GM21526 (cell line): ENCODE data around the gene PLXNB3.

ENCODE experiments used
- ATAC-seq: cut with Tn5 transposase; IDR thresholded peaks from one replicate; pipeline ENCODE4 v1.9.1; 2021; ENCODE audit warnings: moderate library complexity; ENCODE audit not compliant: unreplicated experiment, low FRiP score

The PLXNB3 gene

GRCh38 chrX:153772316-153773217 is 8.5 kb downstream of the PLXNB3 start:
- no peak for ATAC-seq

DNA sequence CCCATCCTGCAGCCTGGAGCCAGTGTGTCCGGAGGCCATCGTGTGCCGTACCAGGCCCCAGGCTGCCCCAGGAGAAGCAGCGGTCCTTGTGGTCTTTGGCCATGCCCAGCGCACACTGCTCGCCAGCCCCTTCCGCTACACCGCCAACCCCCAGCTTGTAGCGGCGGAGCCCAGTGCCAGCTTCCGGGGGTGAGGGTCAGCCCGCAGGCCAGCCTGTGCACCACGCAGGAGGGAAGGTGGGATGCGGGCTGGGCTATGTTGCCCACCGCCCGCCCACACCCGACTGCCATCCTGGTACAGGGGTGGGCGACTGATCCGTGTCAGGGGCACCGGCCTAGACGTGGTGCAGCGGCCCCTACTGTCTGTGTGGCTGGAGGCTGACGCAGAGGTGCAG is 9.2 kb downstream of the PLXNB3 start:
- ATAC-seq, result no peak

GRCh38 chrX:153773741-153774575 is 9.9 kb downstream of the PLXNB3 start:
- ATAC-seq, result no peak

GRCh38 chrX:153774576-153775292 is 10.7 kb downstream of the PLXNB3 start:
- no peak for ATAC-seq

DNA sequence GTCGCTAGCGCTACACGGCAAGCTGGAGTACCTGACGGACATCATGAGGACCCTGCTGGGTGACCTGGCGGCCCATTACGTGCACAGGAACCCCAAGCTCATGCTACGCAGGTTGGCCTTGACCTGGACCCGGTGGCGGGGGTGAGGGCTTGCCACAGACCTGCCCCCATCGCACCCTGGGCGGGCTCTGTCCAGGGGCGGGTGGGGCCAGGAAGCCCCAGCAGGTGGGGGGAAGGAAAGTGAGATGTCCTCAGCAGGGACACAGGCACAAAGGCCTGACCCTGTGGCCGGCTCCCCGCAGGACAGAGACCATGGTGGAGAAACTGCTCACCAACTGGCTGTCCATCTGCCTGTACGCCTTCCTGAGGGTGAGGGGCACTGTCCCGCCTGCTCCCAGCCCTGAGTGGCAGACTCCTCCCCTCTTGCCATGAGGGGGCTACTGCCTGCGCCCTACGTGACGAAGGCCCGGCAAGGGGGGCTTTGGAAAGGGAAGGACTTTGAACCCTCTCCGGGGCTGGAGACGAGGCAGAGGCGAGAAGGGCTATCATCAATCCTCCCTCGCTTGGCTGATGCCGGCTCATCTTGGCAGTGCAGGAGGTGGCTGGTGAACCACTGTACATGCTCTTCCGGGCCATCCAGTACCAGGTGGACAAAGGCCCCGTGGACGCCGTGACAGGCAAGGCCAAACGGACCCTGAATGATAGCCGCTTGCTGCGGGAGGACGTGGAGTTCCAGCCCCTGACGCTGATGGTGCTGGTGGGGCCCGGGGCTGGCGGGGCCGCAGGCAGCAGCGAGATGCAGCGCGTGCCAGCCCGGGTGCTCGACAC is 11.5 kb downstream of the PLXNB3 start:
- no peak for ATAC-seq

- no peak for ATAC-seq
Observed at GRCh38 chrX:153776120-153776599, 12.1 kb downstream of the PLXNB3 start.

GRCh38 chrX:153776611-153777045 is 12.6 kb downstream of the PLXNB3 start:
- no peak for ATAC-seq

GRCh38 chrX:153777261-153778090 is 13.4 kb downstream of the PLXNB3 start:
- ATAC-seq, result no peak

GRCh38 chrX:153778181-153778580 is 14.1 kb downstream of the PLXNB3 start:
- ATAC-seq, result no peak

GRCh38 chrX:153778684-153779101 is 14.6 kb downstream of the PLXNB3 start:
- ATAC-seq, result no peak

GRCh38 chrX:153779891-153780677 is 16.0 kb downstream of the PLXNB3 start:
- ATAC-seq, result no peak

GRCh38 chrX:153780678-153781427 is 16.8 kb downstream of the PLXNB3 start, which contains the start of gene SRPK3:
TSS of gene SRPK3 (plus strand) at chrX:153781041. CDS start at chrX:153781087, 46 bp downstream.
- ATAC-seq, result no peak

GRCh38 chrX:153781428-153782047 is 17.5 kb downstream of the PLXNB3 start:
- no peak for ATAC-seq

GRCh38 chrX:153782313-153782712 is 18.3 kb downstream of the PLXNB3 start:
- ATAC-seq, result no peak

- ATAC-seq, result no peak
Observed at GRCh38 chrX:153782871-153783270, 18.8 kb downstream of the PLXNB3 start.

GRCh38 chrX:153783378-153784013 is 19.4 kb downstream of the PLXNB3 start:
- no peak for ATAC-seq
